Ovary (tissue), 3 donors: Measurements from ENCODE around the gene MRM2.

Experiments used
- POLR2A ChIP-seq: fragments of 450-650 bp; IDR thresholded peaks from one replicate; pipeline ENCODE4 v1.6.1; 2017; ENCODE audit warnings: antibody characterized with exemption, mild to moderate bottlenecking, moderate library complexity
- TF ChIP-seq, protein P1 (sequence below), 3 donors: fragments of 450-650 bp in 2 of 3; fragments of 200-600 bp in 1 of 3; IDR thresholded peaks; one replicate each; pipeline versions ENCODE4 v1.5.1 to v1.8.0; 2016 to 2022; ENCODE audit warnings: antibody characterized with exemption in 3 of 3, mild to moderate bottlenecking in 1 of 3
- donor health status: DM: no; HTN: no; CAD: no.

DNA sequence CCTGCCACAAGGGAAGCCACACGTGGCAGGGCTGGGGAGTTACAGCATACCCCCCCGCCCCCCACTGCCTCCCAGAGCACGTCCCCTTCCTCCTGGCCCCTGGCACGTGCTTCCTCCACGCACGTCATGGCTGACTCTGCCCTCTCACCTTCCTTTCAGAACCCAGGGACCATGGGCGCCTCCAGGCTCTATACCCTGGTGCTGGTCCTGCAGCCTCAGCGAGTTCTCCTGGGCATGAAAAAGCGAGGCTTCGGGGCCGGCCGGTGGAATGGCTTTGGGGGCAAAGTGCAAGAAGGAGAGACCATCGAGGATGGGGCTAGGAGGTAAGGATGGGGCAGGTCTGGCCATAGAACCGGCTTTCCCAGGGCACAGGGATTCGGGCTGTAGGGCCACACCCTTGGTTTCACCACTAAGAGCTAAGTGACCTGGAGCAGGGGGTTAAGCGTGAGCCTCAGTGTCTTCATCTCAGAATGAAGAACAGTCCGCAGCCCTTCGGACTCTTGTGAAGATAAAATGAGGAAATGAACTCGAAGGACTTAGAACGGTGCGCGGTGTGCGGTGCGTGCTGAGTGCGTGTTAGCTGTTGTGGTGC is 2.5 kb upstream of the MRM2 start:
- no peak for TF ChIP-seq POLR2A
- TF ChIP-seq, protein P1, sequence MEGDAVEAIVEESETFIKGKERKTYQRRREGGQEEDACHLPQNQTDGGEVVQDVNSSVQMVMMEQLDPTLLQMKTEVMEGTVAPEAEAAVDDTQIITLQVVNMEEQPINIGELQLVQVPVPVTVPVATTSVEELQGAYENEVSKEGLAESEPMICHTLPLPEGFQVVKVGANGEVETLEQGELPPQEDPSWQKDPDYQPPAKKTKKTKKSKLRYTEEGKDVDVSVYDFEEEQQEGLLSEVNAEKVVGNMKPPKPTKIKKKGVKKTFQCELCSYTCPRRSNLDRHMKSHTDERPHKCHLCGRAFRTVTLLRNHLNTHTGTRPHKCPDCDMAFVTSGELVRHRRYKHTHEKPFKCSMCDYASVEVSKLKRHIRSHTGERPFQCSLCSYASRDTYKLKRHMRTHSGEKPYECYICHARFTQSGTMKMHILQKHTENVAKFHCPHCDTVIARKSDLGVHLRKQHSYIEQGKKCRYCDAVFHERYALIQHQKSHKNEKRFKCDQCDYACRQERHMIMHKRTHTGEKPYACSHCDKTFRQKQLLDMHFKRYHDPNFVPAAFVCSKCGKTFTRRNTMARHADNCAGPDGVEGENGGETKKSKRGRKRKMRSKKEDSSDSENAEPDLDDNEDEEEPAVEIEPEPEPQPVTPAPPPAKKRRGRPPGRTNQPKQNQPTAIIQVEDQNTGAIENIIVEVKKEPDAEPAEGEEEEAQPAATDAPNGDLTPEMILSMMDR (IDR thresholded peaks at IDR 0.05): no peak
